Fibroblast of skin of right biceps (primary cell): Measurements from ENCODE around the gene CCT7.
A peak's percentile ranks its signal among the peaks of the same experiment; 100 is the strongest.
"Not testable (repeated sequence)": the region's sequence is repeated elsewhere in the genome, so short reads cannot be mapped to it uniquely, and the experiment has no call there.

Source experiments
- DNase-seq: peaks from one replicate; pipeline ENCODE4 v3.0.0-alpha.2; 2013

CCT7 gene

GRCh38 chr2:73255907-73256617, 22.0 kb downstream of the CCT7 start:
- DNase-seq = no peak

DNA sequence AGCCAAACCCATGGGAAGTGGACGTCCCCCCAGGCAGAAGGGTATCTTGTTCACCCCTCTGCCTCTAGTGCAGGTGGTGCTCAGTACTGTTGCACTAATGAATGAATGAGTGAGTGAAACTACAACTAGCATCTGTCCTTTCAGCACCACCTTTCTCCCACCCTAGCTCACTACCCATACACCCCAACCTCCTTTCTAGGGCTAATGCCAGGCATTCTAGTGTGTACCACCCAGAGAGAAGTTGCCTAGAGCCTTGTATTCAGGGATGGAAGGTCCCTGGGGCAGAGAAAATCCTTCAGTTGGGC, 22.5 kb downstream of the CCT7 start:
- no peak for DNase-seq

DNA sequence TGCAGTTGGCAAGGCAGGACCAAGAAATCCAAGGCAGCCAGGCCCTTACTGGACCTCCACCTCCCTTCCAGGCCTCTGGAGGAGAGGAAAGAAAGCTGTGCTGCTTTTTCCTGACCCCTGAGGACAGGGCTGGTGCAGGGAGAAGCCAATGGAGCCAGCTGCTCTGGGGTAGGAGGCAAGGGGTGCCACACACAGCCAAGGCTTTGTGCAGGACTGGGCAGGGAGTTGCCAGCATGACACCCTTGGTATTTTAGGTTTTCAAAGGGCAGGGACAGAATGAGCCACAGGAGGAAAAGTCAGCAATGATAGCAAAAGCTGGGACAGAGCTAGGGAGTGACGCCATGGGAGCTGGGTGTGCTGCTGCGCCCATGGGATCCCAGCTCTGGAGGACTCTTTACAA, 22.9 kb downstream of the CCT7 start:
- no peak for DNase-seq

GRCh38 chr2:73257425-73258125, 23.5 kb downstream of the CCT7 start:
- DNase-seq = no peak

DNA sequence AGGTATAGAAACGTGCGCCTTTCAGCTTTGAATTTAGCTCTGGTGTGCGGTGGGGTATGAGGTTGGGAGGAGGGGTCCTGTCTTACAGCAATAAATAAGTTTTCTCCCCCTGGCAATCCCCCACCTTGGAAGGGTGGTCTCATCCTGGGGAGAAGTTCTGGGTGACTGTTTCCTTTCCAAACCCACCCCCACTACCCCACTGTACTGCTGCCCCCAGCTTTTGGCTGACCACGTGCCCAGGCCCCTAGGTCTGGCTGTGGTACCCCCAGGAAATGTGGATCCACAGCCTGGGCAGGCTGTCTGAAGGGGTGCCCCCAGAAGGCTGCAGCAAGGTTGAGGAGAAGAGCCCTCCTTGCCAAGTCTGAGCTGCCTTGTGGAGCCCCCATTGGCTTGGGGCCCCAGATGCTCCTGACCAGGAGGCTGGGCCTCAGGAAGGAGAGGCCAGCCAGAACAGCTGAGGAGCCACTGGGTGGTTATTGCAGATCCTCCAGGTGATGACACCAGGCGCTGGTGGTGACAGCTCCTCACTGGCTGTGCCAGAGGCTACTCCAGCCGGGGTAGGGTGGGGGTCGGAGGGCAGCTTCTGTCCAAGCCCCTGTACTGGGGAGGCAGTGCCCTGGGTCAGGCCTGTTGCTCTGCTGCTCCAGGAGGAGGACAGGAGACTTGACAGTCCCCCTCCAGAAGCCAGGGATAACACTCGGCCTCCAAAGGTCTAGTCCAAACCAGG, 24.2 kb downstream of the CCT7 start:
- DNase-seq = no peak

DNA sequence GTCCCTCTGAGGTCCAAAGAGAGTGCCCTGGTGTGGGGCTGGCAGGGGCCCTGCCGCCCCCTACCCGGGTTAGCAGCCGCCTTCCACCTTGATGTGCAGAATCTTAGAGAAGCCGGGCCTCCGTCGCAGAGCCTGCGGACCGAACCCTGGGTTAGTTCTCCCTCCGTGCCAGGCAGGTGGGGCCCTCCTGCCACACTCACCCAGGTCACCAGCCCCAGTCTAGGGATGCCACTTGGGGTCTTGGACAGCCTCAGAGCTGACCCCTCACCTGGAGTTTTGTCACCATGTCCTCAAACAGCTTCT, 24.8 kb downstream of the CCT7 start:
- no peak for DNase-seq

DNA sequence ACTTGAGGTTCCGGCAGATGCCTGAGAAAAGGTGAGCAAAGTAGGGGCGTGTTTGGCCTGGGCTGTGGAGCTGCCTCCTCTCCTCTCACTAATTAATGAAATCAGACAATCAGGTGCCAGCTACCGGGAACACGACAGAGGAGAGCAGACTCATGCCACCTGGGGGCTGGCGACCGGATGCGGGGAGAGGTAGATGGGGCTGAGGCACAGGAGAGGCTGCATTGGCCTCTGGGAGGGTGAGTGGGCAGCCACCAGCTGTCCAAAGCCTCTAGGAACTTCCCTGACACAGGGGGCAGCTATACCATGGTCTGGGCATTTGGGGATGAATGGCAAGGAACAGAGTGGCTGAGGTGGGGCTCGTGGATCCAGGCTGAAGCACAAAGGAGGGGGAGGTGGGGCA, 25.2 kb downstream of the CCT7 start:
- DNase-seq = no peak

DNA sequence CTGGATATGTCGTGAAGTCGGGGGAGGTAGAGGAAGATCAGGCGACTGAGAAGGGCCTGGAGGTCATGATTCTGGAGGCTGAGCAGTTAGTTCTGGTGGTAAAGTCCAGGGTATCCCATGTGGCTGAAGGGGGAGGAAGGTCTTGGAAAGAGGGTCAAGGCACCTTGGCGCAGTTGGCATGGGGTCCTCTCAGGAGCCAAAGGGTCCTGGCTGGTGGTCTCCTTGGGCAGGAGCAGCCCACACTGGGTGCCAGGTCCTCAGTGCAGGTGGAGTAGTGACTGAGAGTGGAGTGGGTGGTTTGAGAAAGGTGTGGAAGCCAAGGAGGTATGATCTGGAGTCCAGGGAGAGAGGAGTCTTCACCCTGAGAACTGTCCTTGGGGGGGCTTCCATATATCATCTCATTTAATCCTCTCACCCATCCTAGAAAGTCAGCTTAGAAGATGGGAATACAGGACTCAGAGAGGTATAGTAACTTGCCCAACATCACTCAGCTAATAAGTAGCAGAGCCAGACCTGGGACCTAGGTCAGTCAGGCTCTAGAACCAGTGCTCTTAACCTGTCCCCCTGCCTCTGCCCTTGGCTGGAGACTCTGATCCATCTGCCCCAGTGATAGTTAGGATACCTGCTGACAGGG, 25.7 kb downstream of the CCT7 start:
- DNase-seq = no peak

DNA sequence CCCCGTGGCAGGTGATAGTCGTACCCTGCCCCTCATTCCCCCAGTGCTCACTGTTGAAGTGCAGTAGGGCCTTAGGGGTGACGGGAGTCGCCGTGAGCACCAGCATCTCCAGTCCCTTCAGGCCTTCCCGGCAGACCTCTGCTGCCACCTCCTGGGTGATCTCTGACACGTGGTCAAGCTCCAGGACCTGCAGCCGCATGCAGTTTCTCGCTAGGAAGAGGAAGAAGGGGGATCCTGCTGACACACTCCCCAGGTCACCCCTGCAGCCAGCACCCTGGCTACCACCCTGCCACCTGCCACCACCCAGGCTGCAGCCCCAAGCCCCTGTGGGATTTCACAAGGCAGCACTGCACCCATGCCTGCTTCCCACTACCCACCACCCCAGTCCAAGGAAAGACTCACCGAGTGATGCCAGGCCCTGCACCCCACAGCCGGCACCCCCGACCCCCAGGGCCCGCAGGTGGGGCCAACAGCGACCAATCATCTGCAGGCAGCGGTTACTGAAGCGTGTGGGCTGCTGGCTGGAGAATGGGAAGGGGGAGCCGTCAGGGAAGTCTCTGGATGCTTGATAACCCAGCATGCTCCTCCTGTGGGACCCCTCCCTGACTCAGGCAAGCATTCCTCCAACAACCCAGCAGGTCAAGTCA, 26.4 kb downstream of the CCT7 start:
- DNase-seq = peak; percentile 13

GRCh38 chr2:73262108-73262651, 28.1 kb downstream of the CCT7 start:
- no peak for DNase-seq

DNA sequence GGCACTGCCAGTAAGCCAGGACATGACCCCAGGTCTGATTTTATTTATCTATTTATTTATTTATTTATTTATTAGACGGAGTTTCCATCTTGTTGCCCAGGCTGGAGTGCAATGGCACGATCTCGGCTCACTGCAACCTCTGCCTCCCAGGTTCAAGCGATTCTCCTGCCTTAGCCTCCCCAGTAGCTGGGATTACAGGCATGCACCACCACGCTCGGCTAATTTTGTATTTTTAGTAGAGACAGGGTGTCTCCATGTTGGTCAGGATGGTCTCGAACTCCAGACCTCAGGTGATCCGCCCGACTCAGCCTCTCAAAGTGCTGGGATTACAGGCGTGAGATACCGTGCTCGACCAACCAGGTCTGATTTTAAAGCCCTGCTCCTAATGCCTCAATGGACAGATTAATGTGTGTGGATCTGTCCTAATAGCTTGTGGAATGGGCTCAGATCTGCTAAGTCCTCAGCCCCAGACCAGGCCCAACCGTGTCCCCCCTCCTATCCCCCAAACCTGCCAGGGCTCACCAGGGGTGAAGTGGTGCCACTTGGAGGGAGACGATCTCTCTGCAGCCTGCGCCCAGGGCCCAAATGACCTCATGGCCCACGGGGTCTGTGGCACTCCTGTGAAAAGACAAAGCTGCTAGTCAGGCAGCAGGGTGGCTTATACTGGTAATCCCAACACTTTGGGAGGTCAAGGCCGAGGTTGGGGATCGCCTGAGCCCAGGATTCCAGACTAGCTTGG, 28.8 kb downstream of the CCT7 start:
- not testable (repeated sequence) for DNase-seq

- no peak for DNase-seq
Observed at GRCh38 chr2:73263540-73264331, 29.6 kb downstream of the CCT7 start.

- DNase-seq = no peak
Observed at GRCh38 chr2:73264332-73264606, 30.2 kb downstream of the CCT7 start.

DNA sequence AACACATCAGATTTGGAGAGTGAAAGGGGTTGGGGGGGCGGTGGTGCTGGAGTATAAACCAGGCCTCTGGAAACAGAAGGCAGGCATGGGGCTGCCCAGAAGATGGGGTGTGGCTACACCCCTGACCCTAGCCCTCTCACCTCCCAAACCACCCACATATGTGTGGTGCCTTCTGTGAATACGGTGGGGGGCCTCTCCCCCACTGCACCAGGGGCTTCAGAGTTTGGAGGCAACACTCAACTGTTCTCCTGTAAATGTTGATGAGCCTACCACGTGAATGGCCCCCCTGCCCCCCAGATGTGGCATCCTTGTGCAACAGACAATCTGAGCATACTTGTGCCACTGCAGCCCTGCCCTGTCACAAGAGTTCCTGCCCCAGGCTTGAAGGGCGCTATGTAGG, 30.7 kb downstream of the CCT7 start:
- no peak for DNase-seq

GRCh38 chr2:73265298-73266060, 31.4 kb downstream of the CCT7 start:
- DNase-seq = no peak

DNA sequence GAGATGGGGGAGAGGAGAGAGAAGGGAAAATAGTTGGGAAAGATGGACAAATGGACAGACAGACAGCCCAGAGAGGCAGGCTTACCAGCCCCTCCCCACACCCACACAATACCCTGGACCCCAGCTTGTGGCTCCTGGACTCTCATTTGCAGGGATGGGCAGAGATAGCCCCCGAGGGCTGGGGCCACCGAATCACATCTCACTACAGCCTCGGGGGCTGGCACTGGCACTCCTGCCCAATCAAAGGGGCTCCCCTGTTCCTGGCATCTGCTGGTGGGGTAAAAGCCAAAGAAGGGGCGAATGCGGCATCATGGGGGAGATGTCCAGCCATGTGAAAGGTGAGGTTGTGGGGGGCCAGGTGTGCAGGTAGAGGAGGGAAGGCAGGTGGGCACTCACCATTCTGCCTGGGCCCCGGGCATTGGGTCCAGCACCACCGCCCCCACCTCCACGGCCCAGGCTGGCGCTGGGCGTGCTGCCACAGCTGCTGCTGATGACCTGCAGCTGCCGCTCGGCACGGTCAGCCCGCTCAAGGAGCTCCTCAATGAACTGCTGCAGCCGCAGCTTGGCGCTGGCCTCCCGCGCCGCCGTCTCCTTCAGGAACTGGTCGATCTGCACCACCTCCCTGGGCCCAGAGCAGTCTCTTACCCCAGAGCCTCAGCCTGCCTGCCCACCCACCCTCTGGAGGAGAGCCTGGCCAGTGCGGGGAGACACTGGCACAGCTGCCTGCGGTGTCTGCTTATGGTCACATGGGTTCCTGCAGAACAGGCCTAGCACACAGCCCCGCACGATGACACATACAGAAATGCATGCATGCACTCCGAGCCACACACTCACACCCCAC, 32.2 kb downstream of the CCT7 start:
- peak; percentile 12 for DNase-seq

DNA sequence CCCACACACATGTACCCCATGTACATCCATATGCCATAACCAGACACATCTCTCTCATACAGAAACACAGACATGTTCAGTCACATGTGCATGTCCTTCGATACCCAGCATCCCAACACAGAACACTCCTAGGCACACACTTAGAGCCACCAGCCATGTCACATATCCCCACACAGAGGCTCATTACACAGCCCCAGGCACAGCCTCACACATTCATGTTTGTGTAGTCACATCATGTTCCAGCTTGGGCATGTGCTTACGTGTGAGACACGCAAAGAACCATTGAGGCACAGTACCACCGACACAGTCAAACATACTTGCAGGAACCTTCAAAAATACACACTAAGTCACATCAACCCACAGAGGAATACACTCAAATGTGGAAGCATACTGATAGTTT, 32.9 kb downstream of the CCT7 start:
- DNase-seq = no peak

GRCh38 chr2:73268366-73268829, 34.3 kb downstream of the CCT7 start:
- DNase-seq = no peak

DNA sequence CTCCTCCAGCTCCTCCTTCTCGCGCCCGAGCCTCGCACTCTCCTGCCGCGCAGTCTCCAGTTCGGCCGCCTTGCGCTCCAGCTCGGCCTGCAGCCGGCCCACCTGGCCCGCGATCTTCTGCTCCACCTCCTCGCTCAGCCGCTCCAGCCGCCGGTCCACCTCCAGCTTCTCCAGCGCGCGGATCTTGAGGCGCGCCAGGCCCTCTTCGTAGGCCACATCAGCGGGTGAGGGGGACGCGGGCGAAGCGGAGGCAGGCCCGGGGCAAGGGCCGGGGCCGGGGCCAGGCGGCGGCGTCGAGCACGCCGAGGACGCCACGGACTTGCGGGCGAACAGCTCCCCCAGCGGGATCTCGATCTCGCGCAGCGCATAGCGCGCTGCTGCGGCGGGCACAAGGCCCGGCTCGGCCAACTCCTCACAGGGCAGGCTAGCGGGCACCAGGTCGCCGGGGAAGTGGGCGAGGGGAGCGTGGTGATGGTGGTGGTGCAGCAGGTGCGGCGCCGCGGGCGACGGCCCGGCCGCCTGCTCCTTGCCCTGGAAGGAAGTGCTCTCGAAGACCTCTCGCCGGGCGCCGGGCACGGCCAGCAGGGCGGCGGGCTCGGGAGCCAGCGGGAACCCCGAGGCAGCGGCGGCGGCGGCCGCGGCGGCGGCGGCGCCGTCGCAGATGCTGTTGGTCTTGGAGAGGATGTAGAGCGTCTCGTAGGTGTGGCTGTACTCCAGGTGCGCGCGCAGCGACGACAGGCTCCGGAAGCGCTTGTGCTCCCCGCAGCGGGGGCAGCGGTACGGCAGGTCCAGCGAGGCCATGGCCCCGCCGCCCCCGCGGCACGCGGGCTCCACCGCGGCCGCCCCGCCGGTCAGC, 35.0 kb downstream of the CCT7 start:
- peak; percentile 25 for DNase-seq
